ENCODE results near the gene ARMC9. TPM values are rescaled to one million over a fixed set of nuclear protein-coding genes. Genes with fewer than 3 reads are reported as not detected.

ARMC9 gene
- total RNA-seq, 4 donors from 2014 or later: 16.8 to 47.6 (median 39.3) TPM

DNA sequence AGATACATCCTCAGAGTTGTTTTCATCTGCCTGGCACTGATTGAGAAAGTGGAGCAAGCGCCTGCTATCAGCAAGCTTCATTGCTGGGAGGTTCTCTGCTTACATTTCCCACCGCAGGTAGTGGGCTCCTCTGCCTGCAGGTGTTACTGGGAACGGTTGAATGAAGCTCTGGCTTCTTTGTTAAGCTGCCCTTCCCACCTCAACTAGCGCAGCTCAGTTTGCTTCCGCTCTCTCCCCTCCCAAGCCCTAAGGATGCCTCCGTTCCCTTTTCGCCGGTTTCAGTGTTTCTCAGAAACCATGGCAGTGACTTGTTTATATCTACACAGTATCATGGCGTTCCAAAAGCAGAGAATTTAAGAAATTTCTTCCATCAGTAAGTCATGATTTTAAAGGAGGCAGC lies 124.9 kb downstream of the ARMC9 start:
- intact Hi-C loops (cut with DNase I; ENCODE audit: low total_unique reads): no loop called here
- no peak for DNase-seq
- Histone ChIP-seq H3K36me3 (no peaks in the 10 kb centered on the region), H3K4me3 (no peak overlapping the region), H3K4me1 (no peaks in the 10 kb centered on the region), H3K9me3 (no peaks in the 10 kb centered on the region), H3K27me3 (no peaks in the 10 kb centered on the region), H3K27ac (no peak overlapping the region)
- no peak for TF ChIP-seq POLR2A (IDR thresholded peaks at IDR 0.05)
- TF ChIP-seq, protein P1, sequence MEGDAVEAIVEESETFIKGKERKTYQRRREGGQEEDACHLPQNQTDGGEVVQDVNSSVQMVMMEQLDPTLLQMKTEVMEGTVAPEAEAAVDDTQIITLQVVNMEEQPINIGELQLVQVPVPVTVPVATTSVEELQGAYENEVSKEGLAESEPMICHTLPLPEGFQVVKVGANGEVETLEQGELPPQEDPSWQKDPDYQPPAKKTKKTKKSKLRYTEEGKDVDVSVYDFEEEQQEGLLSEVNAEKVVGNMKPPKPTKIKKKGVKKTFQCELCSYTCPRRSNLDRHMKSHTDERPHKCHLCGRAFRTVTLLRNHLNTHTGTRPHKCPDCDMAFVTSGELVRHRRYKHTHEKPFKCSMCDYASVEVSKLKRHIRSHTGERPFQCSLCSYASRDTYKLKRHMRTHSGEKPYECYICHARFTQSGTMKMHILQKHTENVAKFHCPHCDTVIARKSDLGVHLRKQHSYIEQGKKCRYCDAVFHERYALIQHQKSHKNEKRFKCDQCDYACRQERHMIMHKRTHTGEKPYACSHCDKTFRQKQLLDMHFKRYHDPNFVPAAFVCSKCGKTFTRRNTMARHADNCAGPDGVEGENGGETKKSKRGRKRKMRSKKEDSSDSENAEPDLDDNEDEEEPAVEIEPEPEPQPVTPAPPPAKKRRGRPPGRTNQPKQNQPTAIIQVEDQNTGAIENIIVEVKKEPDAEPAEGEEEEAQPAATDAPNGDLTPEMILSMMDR (IDR thresholded peaks at IDR 0.05): no peak

DNA sequence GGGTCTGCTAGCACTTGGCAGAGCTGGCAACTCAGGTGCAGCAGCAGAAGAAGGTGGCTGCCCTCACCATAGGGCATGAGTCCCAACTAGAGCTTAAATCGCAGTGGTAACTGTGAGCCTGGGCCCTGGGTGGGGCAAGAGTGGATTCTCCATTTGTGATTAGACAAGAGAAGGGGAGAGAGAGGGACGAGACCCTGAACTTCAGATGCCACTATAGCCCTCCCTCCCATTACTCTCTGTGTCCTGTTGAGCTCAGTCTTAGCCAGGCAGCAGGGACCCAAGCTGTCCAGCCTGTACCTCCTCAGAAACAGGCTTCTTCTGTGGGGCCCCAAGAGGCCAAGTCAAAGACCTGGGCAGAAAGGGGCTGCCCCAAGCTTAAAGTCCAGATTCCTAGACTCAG lies 127.4 kb downstream of the ARMC9 start:
- H3K36me3 ChIP-seq: no peaks in the 10 kb centered on the region

DNA sequence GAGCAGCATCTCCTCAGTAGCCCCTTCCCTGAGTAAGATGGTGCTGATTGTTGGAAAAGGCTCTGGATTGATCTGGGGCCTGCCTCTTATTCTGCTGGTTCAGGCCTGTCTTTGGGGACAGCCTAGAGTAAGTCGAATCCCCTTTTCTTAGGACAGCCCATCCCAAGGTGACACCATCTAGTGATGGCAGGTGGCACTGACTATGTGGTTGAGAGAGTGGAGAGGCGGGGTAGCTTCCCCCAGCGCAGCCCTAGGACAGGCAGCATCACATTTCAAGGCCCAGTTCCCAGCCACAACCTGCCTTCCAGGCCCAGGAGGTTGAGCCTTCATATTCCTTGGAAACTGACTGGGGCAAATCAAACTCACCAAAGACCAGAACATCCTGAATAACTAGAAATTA lies 128.0 kb downstream of the ARMC9 start:
- Histone ChIP-seq H3K9me3 (no peaks in the 10 kb centered on the region), H3K4me1 (no peaks in the 10 kb centered on the region), H3K4me3 (no peak overlapping the region), H3K27ac (no peak overlapping the region), H3K36me3 (no peaks in the 10 kb centered on the region), H3K27me3 (no peaks in the 10 kb centered on the region)
- intact Hi-C loops (cut with DNase I; ENCODE audit: low total_unique reads): no loop called here
- no peak for TF ChIP-seq POLR2A (IDR thresholded peaks at IDR 0.05)
- TF ChIP-seq, protein P1 (IDR thresholded peaks at IDR 0.05): no peak
- no peak for DNase-seq

More for the DNA sequence above, 127.4 kb downstream of the ARMC9 start:
- Histone ChIP-seq H3K27ac (no peak overlapping the region), H3K9me3 (no peaks in the 10 kb centered on the region), H3K4me3 (no peak overlapping the region), H3K27me3 (no peaks in the 10 kb centered on the region), H3K4me1 (no peaks in the 10 kb centered on the region)
- intact Hi-C loops (cut with DNase I; ENCODE audit: low total_unique reads): no loop called here
- TF ChIP-seq, protein P1 (IDR thresholded peaks at IDR 0.05): no peak
- no peak for TF ChIP-seq POLR2A (IDR thresholded peaks at IDR 0.05)
- no peak for DNase-seq

DNA sequence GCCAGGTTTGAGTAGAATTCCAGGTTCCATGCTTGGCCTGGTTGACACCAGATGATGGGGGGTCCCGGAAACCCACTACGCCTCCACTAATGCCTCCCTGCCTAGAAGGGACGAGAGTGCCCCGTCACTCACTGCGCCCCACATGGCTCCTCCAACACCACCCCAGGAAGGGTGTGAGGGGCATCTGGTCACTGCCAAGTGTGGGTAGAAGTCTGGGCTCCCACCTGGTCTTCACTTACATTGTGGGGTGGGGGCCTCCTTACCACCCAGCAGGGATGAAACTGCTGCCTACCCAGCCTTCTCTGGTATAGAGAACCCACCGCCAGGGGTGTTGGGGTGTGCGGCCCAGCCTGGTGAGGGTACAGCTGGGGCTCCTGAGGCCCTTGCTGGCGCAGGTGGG lies 131.9 kb downstream of the ARMC9 start:
- TF ChIP-seq, protein P1 (IDR thresholded peaks at IDR 0.05): no peak
- TF ChIP-seq POLR2A (IDR thresholded peaks at IDR 0.05): no peak
- H3K36me3 ChIP-seq: no peaks in the 10 kb centered on the region
- intact Hi-C loops (cut with DNase I; ENCODE audit: low total_unique reads): no loop called here

DNA sequence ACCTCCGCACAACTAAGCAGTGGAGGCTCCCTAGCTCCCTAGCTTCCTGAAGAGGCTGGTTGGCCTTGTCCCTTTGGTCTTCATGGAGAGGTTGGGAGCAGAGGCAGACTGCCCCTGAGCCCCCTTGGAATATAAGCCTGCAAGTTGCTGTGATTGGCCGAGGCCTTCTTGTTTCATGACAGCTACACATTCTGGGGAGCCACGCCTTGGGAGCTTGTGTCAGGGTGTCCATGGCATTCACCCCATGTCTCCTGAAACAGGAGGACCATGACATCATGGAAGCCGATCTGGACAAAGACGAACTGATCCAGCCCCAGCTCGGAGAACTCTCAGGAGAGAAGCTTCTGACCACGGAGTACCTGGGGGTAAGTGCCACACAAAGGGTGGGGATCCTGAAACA lies 133.1 kb downstream of the ARMC9 start:
- Histone ChIP-seq H3K4me1 (no peaks in the 10 kb centered on the region), H3K9me3 (no peaks in the 10 kb centered on the region), H3K27ac (no peak overlapping the region), H3K36me3 (no peaks in the 10 kb centered on the region), H3K4me3 (no peak overlapping the region), H3K27me3 (no peaks in the 10 kb centered on the region)
- DNase-seq: no peak
- TF ChIP-seq POLR2A (IDR thresholded peaks at IDR 0.05): no peak
- TF ChIP-seq, protein P1 (IDR thresholded peaks at IDR 0.05): no peak
- intact Hi-C loops (cut with DNase I; ENCODE audit: low total_unique reads): no loop called here

More for the DNA sequence above, 131.9 kb downstream of the ARMC9 start:
- no peak overlapping the region for H3K27ac ChIP-seq
- H3K27me3 ChIP-seq: no peaks in the 10 kb centered on the region
- no peaks in the 10 kb centered on the region for H3K9me3 ChIP-seq
- H3K4me3 ChIP-seq: no peak overlapping the region
- DNase-seq: no peak
- H3K4me1 ChIP-seq: no peaks in the 10 kb centered on the region

All from uterus (tissue), 4 donors.